B cell (primary cell): ENCODE measurements around the gene UNC5C. TPM values are rescaled to one million over a fixed set of nuclear protein-coding genes. Genes with fewer than 3 reads are reported as not detected.

Source experiments
- ATAC-seq: fragments of 200-7000 bp; cut with Tn5 transposase; one replicate; pipeline ENCODE4 v1.10.0; 2021; ENCODE audit warnings: low read depth, mild to moderate bottlenecking, moderate number of reproducible peaks, moderate library complexity
- CTCF ChIA-PET: fragments of 350-600 bp; sonication (Branson Sonifier 250); formaldehyde crosslinking; loops from one replicate; lab custom pipeline; 2021; ENCODE audit warnings: antibody characterized with exemption, inconsistent platforms; lab: Charles Lee
- POLR2A ChIA-PET: fragments of 350-600 bp; sonication (Branson Sonifier 250); formaldehyde crosslinking; loops from one replicate; lab custom pipeline; 2021; ENCODE audit warnings: antibody characterized with exemption; lab: Charles Lee
- DNase-seq: peaks from one replicate; pipeline ENCODE4 v3.0.0; 2013
- H2AFZ ChIP-seq: 2 replicates; pipeline ENCODE4 v1.6.1; 2012; ENCODE audit warnings: mild to moderate bottlenecking, low read depth, low read length; ENCODE audit not compliant: insufficient read depth, poor library complexity, severe bottlenecking
- H3K27ac ChIP-seq, 2 donors: 1 replicate in 1 of 2; 2 replicates in 1 of 2; pipeline ENCODE4 v1.5.1; 2012 to 2013; ENCODE audit warnings: low read length in 2 of 2, mild to moderate bottlenecking in 2 of 2, moderate library complexity in 1 of 2
- H3K27me3 ChIP-seq, 4 experiments: fragments of 200-600 bp in 1 of 4; sonication (generic) in 1 of 4; replicated peaks in 1 of 4; 1 replicate in 2 of 4; 2 replicates in 2 of 4; pipeline versions ENCODE4 v1.6.1 to v1.7.0; 2013 to 2016; ENCODE audit warnings: low read length in 3 of 4, mild to moderate bottlenecking in 2 of 4, mixed read lengths in 1 of 4, moderate library complexity in 1 of 4; ENCODE audit not compliant: insufficient read depth in 4 of 4, control insufficient read depth in 3 of 4; ENCODE audit errors: control extremely low read depth in 1 of 4
- H3K36me3 ChIP-seq, 2 experiments: replicated peaks in 1 of 2; 1 replicate in 1 of 2; 2 replicates in 1 of 2; pipeline versions ENCODE4 v1.6.1 to v1.7.1; 2013; ENCODE audit warnings: low read length in 1 of 2; ENCODE audit not compliant: insufficient read depth in 2 of 2, control insufficient read depth in 1 of 2; ENCODE audit errors: control extremely low read depth in 1 of 2, extremely low read depth in 1 of 2
- H3K4me1 ChIP-seq, 2 donors: fragments of 200-600 bp in 1 of 2; sonication (generic) in 1 of 2; 1 replicate in 1 of 2; 2 replicates in 1 of 2; pipeline versions ENCODE4 v1.5.1 to v1.6.1; 2013 to 2017; ENCODE audit warnings: low read length in 2 of 2; ENCODE audit not compliant: control insufficient read depth in 2 of 2, insufficient read depth in 2 of 2
- H3K4me2 ChIP-seq: replicated peaks from 2 replicates; pipeline ENCODE3; 2012; ENCODE audit warnings: mild to moderate bottlenecking, low read depth, low read length; ENCODE audit not compliant: poor library complexity, severe bottlenecking
- H3K4me3 ChIP-seq, 5 experiments: fragments of 200-600 bp in 1 of 5; sonication (generic) in 1 of 5; 1 replicate in 3 of 5; 2 replicates in 2 of 5; pipeline versions ENCODE4 v1.5.1 to v1.7.0; 2011 to 2016; ENCODE audit warnings: low read length in 4 of 5, mild to moderate bottlenecking in 4 of 5, low read depth in 2 of 5, control low read depth in 1 of 5, moderate library complexity in 1 of 5; ENCODE audit not compliant: insufficient read depth in 1 of 5; ENCODE audit errors: control extremely low read depth in 1 of 5, extremely low read depth in 1 of 5
- H3K79me2 ChIP-seq: fragments of 200-600 bp; sonication (generic); one replicate; pipeline ENCODE4 v1.6.0; 2016; ENCODE audit warnings: low read length; ENCODE audit not compliant: control insufficient read depth, insufficient read depth
- H3K9ac ChIP-seq: fragments of 200-600 bp; sonication (generic); 2 replicates; pipeline ENCODE4 v1.6.1; 2017; ENCODE audit warnings: mild to moderate bottlenecking, low read length, moderate library complexity
- H3K9me3 ChIP-seq, 3 donors: one replicate each; pipeline versions ENCODE4 v1.6.1 to v1.7.1; 2013; ENCODE audit warnings: low read length in 2 of 3; ENCODE audit not compliant: control insufficient read depth in 2 of 3, insufficient read depth in 1 of 3; ENCODE audit errors: control extremely low read depth in 1 of 3
- H4K20me1 ChIP-seq: 2 replicates; pipeline ENCODE4 v1.6.0; 2012; ENCODE audit warnings: mild to moderate bottlenecking, low read length; ENCODE audit not compliant: insufficient read depth, control insufficient read depth, poor library complexity, severe bottlenecking
- H3K27ac Mint-ChIP-seq: one replicate; pipeline ENCODE4 v1.8.0; 2021; ENCODE audit warnings: mixed read lengths
- H3K27me3 Mint-ChIP-seq: one replicate; pipeline ENCODE4 v1.8.0; 2021; ENCODE audit warnings: mixed read lengths
- H3K4me1 Mint-ChIP-seq: one replicate; pipeline ENCODE4 v1.8.0; 2021; ENCODE audit warnings: mixed read lengths
- H3K4me3 Mint-ChIP-seq: one replicate; pipeline ENCODE4 v1.8.0; 2021; ENCODE audit warnings: mixed read lengths
- H3K9me3 Mint-ChIP-seq: one replicate; pipeline ENCODE4 v1.8.0; 2022; ENCODE audit warnings: mixed read lengths; ENCODE audit not compliant: insufficient read depth
- EZH2 ChIP-seq: IDR thresholded peaks from 2 replicates; pipeline ENCODE4 v1.6.1; 2012; ENCODE audit warnings: borderline replicate concordance, low read depth, mild to moderate bottlenecking, moderate library complexity, low read length; ENCODE audit not compliant: insufficient read depth, poor library complexity, severe bottlenecking
- WGBS: methylation state at CpG from one replicate; pipeline ENCODE4 v1.1.5; 2013; ENCODE audit warnings: missing lambda C conversion rate; ENCODE audit not compliant: insufficient coverage; 5-methylcytosine and 5-hydroxymethylcytosine counted together
- intact Hi-C: fragments of 100-400 bp; cut with micrococcal nuclease; formaldehyde crosslinking; loops from one replicate; pipeline ENCODE4 v1.10.0; 2022
- polyA plus RNA-seq: library from polyadenylated mRNA; depleted of rRNA; stranded (reverse); fragments of >200 nt; gene quantifications from 2 replicates; pipeline ENCODE4 v1.2.3, GENCODE V29; 2012
- total RNA-seq, 2 donors: library from RNA; stranded (reverse); fragments of 120-200 nt in 1 of 2; gene quantifications; 1 replicate in 1 of 2; 2 replicates in 1 of 2; pipeline versions ENCODE4 v1.2.3 to v1.2.4, GENCODE V29; 2013 to 2022
- TF ChIP-seq, protein P1 (sequence below): fragments of 200-600 bp; IDR thresholded peaks from one replicate; pipeline ENCODE4 v1.8.0; 2022; ENCODE audit warnings: antibody characterized with exemption, mild to moderate bottlenecking

Gene UNC5C
- total and polyA plus RNA-seq, 2 donors (not counting 1 experiment from before 2014, with no cell fraction given): not detected

DNA sequence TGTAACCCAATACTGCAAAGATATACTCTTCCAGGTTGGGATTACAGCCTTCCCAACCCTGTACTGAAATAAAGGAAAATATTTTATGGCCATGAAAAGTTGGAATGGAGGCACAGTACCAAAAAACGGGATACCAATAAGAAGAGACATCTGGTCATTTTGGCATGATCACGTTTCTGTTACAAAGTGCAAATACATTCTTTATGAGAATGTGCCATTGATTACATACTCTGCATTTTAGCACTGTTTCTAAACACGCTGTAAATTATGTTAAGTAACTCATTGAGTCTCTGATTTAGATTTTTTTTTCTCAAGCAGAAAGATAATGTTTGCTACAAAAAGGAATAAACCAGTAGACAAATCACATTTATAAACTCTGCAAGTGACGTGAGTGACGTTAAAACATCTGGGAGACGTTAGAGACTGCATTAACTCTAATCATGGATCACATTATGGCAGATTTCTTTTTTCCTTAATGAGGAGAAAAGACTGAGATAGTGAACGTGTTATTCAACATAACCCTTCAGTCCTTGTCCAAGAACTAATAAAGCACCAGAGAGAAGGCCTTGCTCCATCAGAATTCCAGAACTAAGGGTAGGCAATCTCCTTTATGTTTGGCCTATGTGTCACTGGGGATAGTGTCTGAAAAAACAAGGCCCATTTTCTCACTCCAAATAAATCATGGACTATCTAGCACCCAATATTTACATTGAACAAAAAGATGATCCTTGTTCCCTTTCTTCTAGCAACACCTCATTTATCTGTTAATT lies 31.0 kb downstream of the UNC5C start:
- DNase-seq: no peak
- no peak overlapping the region for H3K4me2 ChIP-seq
- no peaks in the 10 kb centered on the region for H3K79me2 ChIP-seq
- no peak for TF ChIP-seq EZH2
- TF ChIP-seq, protein P1, sequence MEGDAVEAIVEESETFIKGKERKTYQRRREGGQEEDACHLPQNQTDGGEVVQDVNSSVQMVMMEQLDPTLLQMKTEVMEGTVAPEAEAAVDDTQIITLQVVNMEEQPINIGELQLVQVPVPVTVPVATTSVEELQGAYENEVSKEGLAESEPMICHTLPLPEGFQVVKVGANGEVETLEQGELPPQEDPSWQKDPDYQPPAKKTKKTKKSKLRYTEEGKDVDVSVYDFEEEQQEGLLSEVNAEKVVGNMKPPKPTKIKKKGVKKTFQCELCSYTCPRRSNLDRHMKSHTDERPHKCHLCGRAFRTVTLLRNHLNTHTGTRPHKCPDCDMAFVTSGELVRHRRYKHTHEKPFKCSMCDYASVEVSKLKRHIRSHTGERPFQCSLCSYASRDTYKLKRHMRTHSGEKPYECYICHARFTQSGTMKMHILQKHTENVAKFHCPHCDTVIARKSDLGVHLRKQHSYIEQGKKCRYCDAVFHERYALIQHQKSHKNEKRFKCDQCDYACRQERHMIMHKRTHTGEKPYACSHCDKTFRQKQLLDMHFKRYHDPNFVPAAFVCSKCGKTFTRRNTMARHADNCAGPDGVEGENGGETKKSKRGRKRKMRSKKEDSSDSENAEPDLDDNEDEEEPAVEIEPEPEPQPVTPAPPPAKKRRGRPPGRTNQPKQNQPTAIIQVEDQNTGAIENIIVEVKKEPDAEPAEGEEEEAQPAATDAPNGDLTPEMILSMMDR: no peak
- Mint-ChIP-seq H3K4me1 (no peaks in the 10 kb centered on the region), H3K4me3 (no peak overlapping the region), H3K27ac (no peak overlapping the region), H3K9me3 (no peaks in the 10 kb centered on the region), H3K27me3 (no peaks in the 10 kb centered on the region)
- ChIA-PET CTCF (no interaction called here), POLR2A (no interaction called here)
- no peaks in the 10 kb centered on the region for H3K4me1 ChIP-seq
- no peak overlapping the region for H3K9ac ChIP-seq
- no peaks in the 10 kb centered on the region for H3K9me3 ChIP-seq
- H2AFZ ChIP-seq: no peak overlapping the region
- no peak overlapping the region for H3K4me3 ChIP-seq
- 80% methylated on average over 1 of the region's 7 CpGs for WGBS
- H3K27ac ChIP-seq: no peak overlapping the region
- no peaks in the 10 kb centered on the region for H3K27me3 ChIP-seq
- intact Hi-C loops: no loop called here
- H4K20me1 ChIP-seq: no peaks in the 10 kb centered on the region
- no peaks in the 10 kb centered on the region for H3K36me3 ChIP-seq
- ATAC-seq: no peak

DNA sequence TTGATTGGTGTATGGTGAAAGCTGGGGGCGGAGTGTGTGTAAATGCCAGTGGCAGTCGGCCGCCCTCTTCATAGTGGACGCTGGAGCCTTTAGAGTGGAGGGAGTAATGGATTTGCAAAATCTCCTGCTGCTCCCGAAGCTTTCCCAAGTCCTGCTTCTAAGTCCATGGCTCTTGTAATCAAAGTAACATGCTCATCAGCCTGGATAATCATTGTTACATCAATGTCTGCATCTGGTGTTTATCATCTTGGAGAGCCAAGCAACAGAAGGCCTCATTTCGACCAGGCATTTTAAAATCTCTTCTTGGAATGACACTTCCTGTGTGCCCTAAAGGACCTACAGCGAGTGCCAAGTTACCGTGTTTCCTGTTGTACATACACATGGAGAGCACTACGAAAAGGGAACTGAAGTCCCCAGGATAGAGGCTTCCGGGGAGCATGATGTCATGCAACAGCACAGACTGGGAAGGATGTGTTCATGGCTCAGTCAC lies 32.2 kb downstream of the UNC5C start:
- no peak overlapping the region for H3K9ac ChIP-seq
- ATAC-seq: no peak
- H3K4me1 Mint-ChIP-seq: no peaks in the 10 kb centered on the region

More for the DNA sequence above, 32.2 kb downstream of the UNC5C start:
- no peaks in the 10 kb centered on the region for H3K9me3 ChIP-seq
- no peak overlapping the region for H3K27ac ChIP-seq
- H3K79me2 ChIP-seq: no peaks in the 10 kb centered on the region
- WGBS: 88% methylated on average over 10 of the region's 10 CpGs
- H3K27me3 ChIP-seq: no peaks in the 10 kb centered on the region
- no peaks in the 10 kb centered on the region for H3K4me1 ChIP-seq
- H3K4me3 Mint-ChIP-seq: no peak overlapping the region
- H3K27me3 Mint-ChIP-seq: no peaks in the 10 kb centered on the region
- no peak overlapping the region for H3K27ac Mint-ChIP-seq
- H3K36me3 ChIP-seq: no peaks in the 10 kb centered on the region
- H3K9me3 Mint-ChIP-seq: no peaks in the 10 kb centered on the region
- H2AFZ ChIP-seq: no peak overlapping the region
- H4K20me1 ChIP-seq: no peaks in the 10 kb centered on the region
- TF ChIP-seq EZH2: no peak
- TF ChIP-seq, protein P1: no peak
- ChIA-PET CTCF (no interaction called here), POLR2A (no interaction called here)
- H3K4me2 ChIP-seq: no peak overlapping the region
- H3K4me3 ChIP-seq: no peak overlapping the region
- no peak for DNase-seq
- intact Hi-C loops: no loop called here
